GM18861 (cell line): ENCODE measurements around the gene CPEB2.

ENCODE experiments used
- ATAC-seq: cut with Tn5 transposase; IDR thresholded peaks from one replicate; pipeline ENCODE4 v1.9.1; 2021; ENCODE audit not compliant: unreplicated experiment

The CPEB2 gene

DNA sequence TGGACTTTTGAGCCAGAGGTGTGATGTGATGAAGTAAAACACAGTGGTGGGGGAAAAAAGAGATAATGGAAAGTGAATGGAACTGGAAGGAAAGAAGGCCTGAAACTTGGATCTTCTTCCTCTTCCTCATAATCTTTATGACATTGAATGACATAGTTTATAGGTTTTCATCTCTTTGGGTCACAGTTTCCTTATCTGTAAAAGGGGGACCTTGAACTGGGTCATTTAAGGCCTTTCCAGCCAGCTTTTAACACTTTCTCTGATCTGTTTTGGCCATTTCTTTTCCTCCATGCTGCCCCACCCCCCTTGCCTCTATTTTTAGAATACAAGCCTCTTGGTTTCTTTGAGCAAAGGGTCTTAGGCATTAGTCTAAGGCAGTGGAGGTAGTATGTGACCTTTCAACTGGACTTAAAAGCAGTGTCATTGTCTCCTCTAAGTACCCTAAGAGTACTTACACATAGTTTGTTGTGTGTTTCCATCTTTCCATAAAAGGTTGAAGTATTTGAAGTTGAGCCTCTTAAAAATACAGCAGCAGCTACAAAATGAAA, 7.8 kb downstream of the CPEB2 start:
- ATAC-seq, result no peak

DNA sequence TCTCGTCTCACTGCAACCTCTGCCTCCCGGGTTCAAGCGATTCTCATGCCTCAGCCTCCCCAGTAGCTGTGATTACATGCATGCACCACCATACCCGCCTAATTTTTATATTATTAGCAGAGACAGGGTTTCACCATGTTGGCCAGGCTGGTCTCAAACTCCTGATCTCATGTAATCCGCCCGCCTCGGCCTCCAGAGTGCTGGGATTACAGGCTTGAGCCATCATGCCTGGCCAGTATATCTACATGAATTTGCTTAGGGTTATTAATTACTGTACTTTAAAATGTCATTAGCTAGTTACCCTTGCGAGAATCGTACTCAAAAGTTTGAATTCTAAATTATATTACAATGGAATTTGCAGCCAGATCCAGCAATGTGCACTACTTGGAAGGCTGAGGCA, 8.9 kb downstream of the CPEB2 start:
- no peak for ATAC-seq

DNA sequence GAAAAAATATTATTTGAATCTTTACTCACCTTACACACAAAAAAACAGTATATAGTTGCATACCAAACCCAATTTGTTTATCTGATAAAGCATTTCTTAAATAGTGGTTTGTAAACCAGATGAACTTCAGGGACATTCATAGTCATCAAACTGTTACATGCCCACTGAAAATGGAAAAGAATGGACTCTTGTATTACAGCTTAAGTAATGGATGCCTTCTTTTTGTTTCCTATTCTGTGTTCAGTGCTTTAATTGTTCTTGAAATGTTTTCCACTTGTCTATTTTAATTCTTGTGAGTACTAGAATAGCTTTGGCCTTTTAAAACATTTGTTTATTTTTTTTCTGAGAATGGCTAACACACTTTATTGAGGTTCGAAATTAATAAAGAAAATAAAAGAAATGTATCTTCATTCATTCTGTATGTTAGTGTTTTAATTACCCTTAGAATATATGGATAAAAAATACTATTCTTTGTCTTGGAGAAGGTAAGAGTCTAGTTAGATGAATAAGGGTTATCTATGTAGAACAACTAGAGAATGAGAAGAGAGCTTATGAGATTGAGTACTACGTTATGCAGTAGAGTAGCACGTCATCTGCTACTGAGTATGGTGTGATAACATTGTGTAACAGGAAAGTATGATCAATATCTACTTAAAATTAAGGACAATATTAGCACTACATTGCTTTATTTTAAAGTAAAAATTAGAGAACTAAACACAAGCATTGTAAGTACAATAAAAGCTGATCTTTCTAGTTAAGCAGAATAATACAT, 9.9 kb downstream of the CPEB2 start:
- ATAC-seq, result no peak

DNA sequence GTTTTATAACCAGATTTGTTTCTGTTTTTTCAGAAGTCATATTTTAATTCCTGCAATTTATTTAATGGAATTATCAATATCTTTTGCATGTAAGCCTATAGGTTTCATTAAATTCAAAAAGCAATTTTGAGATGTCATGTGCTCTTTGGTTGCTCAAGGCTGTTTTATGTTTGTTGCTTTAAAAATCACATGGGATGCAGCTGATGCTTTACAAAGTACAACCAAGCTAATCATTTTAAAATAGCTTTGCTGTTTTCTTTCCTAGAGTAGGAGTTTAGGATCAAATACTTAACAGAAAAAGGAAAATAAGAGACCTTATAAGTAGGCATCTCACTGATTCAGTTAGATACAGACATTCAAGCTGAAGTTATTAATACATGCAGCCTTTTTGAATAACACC, 11.3 kb downstream of the CPEB2 start:
- no peak for ATAC-seq

DNA sequence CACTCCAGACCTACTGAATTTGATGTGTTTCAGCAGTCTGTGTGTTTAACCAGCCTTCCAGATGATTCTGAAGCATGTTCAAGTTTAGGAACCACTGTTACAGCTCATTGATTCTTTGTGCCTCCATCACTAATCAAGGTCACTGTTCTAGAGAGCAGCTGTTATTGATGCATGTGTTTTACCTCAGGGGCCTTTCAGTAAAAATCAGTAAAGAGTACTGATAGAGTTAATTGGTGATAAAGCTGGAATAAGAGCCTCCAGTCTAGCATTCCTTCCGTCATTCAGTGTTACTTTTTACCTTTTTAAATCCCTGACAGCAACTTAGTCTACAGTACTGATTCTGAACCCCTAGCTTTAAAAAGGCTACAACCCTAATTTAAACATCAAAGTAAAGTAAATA, 12.9 kb downstream of the CPEB2 start:
- ATAC-seq, result no peak

DNA sequence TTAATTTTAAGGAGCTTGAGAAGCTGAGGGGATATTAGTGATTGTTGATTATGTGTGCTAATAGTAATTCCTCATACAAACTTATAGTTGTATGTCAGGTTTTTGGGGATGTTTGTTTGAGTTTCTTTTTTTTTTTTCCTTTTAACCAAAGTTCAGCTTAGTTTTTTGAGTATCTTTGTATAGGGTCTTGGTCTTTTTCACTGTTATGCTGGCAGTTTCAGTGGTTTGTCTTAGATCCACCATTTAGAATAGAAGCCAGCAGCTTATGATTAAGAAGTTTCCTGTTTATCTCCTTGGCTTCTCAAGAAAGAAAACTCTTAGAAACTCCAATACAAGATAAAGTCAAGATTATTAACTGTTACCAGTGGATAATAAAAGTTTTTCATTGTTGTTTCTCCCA, 16.1 kb downstream of the CPEB2 start:
- ATAC-seq, result no peak

DNA sequence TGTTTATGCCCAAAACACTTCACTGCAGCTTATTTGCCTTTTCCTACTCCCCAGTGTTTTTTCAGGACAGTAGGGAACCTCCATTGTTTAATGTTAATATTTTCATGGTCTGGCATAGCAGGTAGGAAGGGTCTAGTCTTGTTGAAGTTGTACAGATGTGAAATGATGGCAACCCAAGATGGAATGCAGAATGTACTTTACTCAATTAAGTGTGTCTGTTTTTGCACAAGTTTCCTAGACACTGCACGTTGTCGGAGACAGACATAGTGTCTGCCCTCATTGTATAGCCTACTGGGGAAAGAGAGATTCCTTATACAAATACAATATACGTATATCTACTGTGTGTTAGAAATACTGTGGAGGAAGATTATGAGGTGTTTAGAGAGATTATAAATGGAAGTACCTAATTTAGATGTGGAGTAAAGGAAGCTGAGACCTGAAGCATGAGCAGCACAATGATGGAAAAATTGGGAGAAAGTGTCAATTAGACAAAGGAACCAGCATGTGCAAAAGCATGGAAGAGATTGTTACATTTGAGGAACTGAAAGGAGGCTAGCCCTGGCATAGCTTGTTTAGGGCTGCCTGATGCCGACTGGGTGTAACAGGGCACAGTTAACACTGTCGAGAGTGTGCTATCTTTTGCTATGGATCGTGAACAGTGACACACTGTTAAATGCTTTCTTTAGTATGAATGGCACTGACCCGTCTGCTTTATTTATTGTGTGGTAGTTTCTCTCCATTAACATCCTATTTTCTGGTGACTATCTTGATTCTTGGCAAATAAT, 18.4 kb downstream of the CPEB2 start:
- no peak for ATAC-seq

DNA sequence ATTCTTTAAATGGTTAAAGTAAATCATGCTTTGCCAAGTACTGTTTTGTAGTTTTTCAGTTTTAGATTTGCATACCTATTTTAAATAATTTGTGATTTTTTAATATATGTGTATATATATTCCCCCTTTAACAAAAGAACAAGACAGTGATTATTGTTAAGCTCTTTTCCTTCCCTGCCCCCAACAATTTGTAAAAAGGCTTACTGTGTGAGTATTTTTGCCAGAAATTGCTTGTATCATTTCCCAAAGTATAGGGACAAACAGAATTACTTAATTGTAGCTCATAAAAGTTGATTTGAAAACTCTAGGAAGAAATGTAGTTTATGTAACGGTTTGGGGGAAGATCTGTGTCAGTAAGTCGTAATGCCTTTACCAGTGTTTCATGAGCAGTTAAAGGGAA, 19.0 kb downstream of the CPEB2 start:
- ATAC-seq, result no peak

DNA sequence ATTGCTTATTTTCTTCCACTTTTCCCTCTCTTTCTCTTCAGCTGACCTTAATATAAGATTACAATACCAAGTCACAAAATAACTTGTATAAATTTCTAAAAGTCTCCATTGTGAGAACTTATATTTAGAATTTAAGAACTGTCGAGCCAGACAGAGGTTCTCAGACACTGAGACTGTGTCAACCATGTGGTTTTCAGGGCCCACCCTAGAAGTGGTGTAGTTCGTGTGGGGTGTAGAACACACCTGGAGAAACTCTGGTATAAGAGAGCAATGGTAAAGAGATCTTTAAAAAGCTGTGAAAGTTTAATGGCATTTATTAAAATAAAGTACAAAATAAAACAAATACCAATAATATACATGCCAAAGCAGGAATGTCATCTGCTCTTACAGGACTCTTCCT, 19.7 kb downstream of the CPEB2 start:
- no peak for ATAC-seq

DNA sequence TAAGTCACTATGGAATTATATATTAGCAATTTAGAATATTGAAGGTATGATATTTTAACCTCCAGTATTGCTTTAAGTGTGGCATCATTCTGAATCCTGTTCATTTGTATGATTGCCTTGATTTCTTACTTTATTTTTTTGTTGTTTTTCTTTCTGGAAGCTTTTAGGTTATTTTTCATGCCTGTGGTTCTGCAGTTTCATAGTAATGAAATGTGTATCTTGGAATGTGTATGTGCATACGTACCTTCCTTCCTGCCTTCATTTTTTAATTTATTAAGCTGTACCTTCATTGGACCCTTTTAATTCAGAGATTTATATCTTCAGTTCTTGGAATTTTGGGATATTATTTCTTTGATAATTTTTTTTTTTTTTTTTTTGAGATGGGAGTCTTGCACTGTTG, 22.1 kb downstream of the CPEB2 start:
- ATAC-seq, result no peak

DNA sequence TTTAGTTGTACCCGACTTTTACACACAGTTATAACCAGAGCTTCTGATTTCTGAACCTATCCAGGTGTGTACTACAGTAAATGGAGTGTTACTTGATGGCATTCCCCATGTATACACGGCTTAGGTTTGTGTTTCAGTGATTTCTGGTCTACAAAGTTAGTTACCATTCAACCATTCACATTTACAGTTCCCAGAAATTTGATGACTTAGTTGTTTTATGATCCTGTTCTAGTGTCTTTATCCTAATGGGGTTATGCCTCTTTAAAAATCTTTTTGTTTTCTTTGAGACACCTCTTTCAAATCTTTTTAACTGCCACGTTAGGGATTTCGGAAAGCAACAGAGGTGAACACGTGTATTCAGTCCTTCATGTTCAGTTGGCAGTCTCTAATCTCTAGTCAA, 23.4 kb downstream of the CPEB2 start:
- ATAC-seq, result no peak

DNA sequence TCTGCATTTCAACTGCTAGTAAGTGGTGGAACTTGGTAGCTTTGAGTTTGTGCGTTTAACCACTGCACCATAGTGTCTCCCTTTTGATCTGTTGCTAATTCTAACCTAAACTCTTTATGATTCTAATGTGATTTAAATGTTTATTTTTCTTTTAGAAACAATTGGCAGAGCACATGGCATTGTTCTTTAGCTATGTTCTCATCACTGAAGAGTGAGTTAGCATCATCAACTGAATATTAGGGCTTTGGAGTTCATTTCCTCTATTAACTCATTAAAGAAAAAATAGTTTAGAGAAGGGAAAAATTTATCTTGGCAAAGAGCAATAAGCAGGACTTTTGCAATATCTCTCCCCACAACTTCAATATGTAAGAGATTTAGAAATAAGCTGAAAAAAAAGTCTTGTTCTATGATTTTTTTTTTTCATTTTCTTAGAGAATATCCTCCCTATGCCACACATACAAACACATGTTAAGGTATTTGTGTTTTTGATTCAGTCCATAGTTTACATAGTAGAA, 25.7 kb downstream of the CPEB2 start:
- no peak for ATAC-seq

DNA sequence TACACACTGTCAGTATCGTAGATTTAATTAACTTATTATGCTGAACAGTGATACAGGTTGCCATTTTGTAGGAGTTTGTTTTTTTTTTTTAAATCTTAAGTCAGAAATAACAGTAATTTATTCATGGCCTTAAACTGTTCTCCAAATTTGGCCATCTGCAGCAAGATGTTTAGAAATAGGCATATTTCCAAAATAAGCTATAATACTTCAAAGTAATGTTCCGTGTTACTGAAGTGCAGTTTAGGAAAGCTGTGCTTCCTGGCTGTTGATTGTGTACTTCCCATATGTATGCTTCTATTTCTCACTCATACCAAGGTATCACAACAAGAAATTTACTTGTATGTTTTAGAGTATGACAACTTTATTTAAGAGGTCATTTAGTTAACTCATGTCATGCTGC, 28.9 kb downstream of the CPEB2 start:
- no peak for ATAC-seq

DNA sequence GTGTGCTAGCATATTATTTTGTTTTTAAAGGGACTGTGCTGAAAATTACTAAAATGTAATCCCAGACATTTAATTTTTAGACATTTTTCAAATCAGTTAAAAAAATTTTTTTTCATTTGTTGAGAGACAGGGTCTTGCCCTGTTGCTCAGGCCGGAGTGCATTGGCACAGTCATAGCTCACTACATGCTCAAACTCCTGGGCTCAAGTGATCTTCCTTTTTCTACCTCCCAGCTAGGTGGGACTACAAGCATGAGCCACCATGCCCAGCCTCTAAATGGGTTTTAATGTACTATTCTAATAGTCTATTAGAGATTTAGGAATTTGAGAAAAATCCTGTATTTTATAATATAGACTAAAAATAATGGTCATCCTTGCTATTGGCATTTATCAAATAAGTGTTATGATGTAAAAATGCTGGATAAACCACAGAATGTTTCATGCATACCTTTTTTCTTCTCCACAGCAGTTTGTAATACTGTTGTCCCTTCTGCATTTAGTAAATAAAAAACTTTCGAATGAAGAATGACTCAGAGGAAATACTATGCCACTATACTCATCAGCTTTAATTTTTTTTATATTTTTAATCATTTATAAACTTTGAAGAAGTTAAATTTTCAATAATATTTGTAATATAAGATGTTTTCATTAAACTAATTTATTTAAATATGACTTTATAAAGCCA, 29.9 kb downstream of the CPEB2 start:
- ATAC-seq, result no peak

DNA sequence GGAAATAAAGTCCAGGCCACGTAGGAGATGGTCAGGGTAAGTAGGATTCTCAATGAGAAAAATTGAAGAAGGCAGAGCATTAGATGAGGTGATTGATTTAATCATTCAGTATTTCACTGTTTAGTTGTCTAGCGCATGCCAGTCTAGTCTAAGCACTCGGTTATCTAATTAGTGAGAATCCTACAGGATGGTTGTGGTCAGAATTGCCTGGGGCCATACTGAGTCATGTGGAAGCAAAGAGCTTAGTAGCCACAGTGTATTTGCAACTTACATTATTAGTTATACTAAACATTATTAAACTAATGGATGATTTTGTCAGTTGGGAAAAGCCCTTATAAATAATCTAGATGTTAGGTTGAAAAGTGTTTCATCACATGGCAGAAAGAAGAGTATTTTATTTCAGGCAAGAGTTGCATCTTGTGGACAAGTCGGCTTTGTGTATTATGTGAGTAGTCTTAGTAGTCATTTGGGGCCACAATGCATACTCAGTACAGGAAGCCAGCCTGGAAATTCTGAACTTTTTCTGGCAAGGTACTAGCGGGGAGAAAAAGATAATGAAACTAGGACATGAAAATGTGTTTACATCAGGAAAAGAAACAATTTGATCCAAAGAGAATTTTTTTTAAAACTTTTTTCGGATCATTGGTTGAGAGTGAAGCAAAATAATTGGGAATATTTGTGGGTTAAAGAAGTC, 31.9 kb downstream of the CPEB2 start:
- ATAC-seq, result no peak

DNA sequence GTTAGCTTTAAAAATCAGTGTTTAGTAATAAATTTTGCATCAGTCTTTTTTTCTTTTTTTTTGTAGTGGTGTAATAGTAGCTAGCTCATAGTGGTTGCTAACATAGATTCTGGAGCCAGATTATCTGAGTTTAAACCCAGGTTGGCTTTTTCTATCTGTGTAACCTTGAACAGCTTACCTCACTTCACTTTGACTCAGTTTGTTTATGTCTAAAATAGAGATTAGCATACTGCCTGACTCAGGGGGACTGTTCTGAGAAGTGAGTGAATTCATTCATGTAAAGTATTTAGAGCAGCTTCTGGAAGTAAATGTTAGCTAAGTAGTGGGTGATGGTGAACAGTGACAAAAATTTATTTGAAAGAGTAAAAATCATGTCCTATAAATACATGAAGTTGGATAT, 32.9 kb downstream of the CPEB2 start:
- ATAC-seq, result no peak

DNA sequence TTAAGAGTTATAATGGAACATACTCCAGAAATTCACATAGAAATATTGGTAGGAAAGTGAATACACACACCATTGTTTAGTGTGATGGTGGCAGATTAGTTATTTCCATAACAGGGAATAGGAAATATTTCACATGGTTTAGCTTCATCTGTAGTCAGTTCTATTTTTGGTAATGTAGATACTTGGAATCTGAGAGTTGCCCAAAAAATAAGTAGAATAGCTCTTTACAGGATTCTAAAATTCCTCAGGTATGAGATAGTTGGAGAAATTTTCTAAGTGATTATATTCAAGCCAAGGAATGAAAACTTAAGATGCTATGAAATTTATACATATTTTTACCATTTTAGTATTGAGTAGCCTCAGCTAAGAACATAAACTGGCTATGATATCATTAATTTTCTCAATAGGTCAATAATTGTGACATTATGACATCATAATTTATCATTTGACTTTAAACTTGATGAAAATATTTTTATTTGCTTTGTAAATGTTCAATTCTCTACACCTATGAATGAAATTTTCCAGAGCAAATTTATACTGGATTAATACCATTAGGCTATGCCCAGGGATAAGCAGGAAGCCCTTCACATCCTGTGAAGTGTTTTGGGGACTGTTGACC, 35.8 kb downstream of the CPEB2 start:
- ATAC-seq, result no peak

DNA sequence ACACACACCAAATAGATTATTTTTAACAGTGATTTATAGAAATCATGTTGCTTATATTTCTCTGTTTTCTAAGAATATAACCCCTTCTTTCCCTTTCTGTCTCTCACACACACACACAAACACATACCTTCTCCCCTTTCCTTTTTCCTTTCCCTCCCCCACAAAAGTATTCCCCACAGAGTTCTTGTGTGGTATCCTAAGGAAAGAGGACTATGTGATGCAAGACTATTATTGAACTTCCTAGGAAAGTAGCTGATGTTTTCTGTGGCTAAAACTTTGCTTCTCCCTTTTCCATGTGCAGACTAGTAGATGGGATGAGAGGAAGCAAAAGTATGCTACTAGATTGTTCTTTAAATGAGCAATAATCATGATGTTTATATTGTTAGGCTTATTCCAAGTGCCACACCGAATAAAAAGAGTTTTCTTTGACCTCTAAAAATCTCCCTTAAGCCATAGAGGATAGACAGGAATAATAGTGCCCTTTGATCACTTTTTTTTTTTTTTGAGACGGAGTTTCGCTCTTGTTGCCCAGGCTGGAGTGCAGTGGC, 38.7 kb downstream of the CPEB2 start:
- no peak for ATAC-seq

DNA sequence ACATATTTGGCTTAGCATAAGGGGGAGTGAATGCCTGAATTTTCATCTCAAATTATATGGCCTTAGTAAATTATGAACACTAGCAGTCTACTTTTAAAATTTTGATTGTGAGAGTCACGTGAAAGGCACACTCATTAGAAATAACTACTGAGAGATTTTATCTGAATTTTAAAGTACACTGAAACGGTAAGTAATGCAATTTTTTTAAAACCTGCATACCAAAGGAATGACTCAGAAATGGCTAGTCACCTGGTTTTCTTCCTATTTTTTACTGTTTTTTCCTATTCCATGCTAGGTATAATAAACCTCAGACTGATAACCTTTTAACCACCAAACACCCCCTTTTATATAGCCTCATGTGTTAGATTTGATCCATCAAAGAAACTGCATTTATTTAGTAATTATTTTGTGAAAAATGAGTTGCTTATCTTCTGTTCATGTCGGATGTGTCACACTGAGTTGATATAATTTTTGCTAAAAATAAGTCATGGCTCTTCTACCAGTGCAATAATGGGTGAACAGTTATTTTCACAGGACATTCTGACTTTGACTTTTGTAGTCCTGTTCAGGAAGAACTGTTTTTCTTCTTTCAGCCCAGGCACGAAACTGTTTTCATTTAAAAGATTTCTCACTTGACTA, 40.4 kb downstream of the CPEB2 start:
- ATAC-seq, result no peak

DNA sequence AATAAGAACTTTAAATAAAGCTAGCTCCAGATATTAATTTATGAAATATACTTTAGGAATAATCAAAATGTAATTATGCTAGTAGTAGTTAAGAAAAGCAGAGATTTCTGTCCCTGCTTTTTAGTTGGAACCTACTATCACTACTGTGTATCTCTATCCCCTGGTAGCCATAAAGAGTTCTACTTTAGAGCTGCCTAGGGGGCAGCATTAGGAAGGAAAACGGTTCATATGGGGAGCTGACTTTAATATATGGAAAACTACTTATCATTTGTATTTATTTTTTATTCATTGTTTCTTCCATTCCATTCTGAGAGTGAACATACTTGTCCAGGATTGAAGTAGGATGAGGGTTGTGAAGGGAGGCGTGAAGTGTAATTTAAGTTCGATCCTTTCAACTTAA, 40.9 kb downstream of the CPEB2 start:
- ATAC-seq, result no peak
